ENCODE data around the gene SP5.
"Not testable (repeated sequence)": the region's sequence is repeated elsewhere in the genome, so short reads cannot be mapped to it uniquely, and the experiment has no call there.

Gene SP5

GRCh38 chr2:170711196-170711773 is 3.9 kb upstream of the SP5 start:
- no peak for DNase-seq (ENCODE audit: low read depth in 2 of 2)

DNA sequence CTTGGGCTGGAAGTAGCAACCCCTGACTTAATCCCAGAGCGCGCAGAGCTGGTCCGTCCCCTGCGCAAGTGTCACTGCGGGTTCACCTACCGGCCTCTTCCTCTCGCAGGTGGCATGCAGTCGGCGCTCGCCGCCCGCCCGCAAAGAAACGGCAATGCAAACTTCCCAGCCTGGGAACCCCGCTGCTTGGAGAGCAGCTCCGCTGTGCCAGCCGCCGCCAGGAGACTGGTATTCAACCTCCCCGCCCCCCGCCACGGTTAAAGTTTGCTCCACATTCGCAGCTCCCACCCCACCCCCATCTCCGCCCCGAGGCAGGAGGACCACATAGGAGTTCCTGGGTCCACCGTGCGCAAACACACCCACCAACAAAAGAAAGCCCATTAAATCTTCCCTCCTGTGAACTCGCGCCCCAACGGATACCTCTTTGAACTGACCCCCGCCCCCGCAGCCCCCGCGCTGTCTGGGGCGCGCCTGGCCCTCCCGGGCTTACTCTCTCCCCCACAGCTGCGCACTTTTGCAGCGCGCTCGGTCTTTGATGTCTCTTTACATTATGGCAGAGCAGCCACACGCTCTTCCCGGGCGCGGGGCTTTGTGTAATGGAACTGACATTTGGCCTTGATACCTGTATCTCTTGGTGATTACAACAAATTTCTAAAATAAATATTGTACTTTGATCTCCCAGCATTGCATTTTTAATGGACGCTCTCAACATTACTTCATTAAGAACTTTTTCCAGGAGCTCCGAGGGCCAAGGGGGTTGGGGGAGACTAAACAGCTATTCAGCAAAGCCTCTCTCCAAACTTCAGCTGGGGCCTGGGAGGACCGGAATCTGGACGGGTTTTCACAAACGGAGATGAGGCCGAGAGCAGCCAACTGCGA is 3.1 kb upstream of the SP5 start:
- no peak for DNase-seq (ENCODE audit: low read depth in 2 of 2)

DNA sequence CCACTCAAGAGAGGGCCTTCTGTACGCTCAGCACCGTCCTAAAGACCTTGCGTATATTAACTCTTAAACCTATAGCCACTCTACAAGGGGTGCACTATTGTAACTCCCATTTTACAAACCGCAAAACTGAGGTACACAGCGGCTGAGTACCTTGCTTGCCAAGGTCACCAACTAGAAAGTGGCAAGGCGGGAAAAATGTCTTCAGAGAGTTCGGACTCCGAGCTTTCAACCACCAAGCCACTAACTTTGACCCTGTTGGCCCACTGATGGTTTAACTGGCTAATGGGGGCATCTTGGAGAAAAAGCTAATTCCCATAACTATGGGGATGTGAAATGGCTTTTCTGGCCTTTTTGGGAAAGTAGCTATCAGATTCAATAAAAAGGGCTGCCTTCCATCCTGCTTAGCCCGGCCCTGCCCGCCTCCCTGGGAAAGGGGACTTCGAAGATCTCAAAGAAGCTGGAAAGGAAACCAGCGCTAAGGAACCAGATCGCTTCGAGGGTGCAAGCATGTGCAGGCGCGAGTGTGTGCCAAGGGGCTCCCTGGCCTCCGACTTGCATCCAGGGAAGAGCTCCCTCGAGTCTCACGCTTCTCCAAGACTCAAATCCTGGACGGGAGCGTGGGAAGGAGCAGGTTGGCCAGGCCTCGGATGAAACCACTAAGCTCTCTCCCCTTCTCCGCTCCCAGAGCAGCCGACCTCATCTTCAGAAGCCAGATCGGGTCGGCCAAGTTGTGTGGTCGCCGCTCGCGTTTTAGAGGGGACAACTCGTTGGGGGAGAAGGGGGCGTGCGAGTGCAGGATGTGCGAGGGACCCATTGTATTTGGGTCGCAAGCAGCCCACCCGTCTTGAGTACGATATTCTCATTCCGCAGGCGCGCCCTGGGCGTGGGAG is 2.2 kb upstream of the SP5 start:
- no peak for DNase-seq (ENCODE audit: low read depth in 2 of 2)

DNA sequence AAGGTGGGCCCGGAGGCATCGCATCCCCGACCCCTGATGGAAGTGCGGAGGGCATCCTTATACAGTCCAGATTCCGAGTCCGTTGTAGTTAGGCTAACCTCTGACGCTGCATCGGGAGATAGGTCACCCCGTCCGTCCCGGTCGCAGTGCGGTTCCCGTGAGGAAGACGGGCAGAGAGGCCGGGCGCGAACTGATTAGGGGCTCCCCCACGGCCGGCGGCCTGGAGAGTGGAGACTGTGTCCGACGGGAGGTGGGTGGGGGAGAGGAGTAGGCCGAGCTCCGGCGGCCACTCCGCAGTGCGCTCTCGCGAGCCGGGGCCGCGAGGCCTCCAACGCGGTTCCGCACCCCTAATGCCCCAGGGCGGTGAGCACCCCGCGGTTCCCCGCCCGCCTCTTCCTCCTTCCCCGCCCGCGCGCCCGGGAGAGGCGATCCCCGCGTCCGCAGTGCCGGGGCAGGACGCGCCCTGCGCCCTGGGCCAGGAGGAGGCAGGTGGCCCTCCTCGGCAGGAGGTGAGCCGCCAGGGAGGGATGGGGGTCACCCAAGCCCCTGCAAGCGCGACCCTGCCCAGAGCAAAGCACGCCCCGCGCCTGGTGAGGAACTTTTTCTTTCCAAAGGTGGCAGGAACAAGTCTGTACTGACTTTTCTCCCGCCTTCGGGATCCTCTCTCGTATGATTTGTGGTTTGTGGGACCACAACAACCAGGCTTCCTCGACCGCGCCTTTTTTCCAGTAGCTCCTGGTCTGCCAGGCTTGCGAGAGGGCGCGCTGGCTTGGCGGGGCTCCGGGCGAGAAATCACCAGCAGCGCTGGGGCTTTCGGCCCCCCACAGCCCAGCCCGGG is 1.4 kb upstream of the SP5 start:
- DNase-seq (ENCODE audit: low read depth in 2 of 2): no peak

GRCh38 chr2:170714381-170715061 is 616 bp upstream of the SP5 start:
- no peak for DNase-seq (ENCODE audit: low read depth in 2 of 2)

GRCh38 chr2:170715932-170716777 is 1.0 kb downstream of the SP5 start:
- no peak for DNase-seq (ENCODE audit: low read depth in 2 of 2)

GRCh38 chr2:170716851-170717598 is 1.9 kb downstream of the SP5 start:
- DNase-seq (ENCODE audit: low read depth in 2 of 2): no peak

DNA sequence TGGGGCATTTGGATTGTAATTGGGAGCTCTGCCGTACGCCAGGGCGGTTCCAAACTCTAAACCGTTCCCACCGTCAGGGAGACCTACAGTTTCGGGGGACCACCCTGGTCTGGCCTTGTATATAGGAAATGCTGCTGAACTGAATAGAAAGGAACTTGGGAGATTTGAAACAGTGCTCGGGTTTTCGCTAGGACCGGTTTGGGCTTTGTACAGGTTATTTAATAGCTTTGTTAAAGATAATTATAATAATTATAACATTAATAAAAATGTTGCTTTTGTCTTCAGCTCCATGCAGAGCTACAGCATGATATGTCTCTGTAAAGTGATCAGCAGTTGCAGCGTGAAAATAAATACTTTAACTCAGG is 2.4 kb downstream of the SP5 start:
- no peak for DNase-seq (ENCODE audit: low read depth in 2 of 2)

- no peak for DNase-seq (ENCODE audit: low read depth in 2 of 2)
These were observed 3.0 kb downstream of the SP5 start for GRCh38 chr2:170717991-170718589.

- DNase-seq (ENCODE audit: low read depth in 2 of 2): no peak
These were observed 4.7 kb downstream of the SP5 start for GRCh38 chr2:170719810-170720209.

- DNase-seq (ENCODE audit: low read depth in 2 of 2): no peak
These were observed 6.5 kb downstream of the SP5 start for GRCh38 chr2:170721678-170722077.

- no peak for DNase-seq (ENCODE audit: low read depth in 2 of 2)
These were observed 7.2 kb downstream of the SP5 start for GRCh38 chr2:170722301-170722700.

DNA sequence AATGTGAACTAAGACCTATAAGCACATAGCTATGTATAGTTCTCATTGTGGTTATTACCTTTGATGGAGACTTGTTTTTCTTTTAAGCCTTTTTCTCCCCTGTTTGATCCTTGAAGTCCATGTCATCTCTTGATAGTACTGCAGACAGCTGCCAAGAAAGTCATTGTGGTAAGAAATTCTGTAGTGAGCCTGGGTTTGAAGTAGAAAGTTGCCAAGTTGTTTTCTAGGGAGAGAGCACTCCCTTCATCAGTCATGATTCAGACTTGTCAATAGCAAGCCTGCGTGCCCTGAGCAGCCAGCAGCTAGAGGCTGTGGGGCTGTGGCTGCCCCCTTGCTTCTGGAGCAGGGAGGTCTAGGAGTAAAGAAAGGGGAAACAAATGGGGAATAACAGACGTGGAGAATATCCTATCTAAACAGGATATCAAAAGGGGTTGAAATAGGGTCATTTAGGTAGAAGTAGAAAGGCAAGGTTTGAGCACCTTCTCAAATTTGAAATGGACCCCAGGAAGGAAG is 8.4 kb downstream of the SP5 start:
- DNase-seq (ENCODE audit: low read depth in 2 of 2): no peak

GRCh38 chr2:170733798-170734600 is 18.9 kb downstream of the SP5 start:
- DNase-seq (ENCODE audit: low read depth in 2 of 2): no peak

DNA sequence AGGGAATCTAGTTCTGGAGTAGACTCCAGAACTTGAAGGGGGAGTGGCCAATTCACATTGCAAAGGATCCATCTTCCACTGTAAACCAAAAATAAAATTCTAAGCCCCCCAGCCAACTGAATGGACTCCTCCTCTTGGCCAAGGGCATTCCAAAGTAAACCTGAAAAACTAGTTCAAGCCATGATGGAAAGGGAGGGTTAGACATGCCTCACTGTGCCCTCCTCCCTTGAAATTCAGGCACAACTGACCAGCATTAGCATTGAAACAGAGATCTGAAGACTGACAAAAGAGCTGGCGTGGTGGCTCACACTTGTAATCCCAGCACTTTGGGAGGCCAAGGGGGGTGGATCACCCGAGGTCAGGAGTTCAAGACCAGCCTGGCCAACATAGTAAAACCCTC is 19.5 kb downstream of the SP5 start:
- DNase-seq (ENCODE audit: low read depth in 2 of 2): not testable (repeated sequence)

DNA sequence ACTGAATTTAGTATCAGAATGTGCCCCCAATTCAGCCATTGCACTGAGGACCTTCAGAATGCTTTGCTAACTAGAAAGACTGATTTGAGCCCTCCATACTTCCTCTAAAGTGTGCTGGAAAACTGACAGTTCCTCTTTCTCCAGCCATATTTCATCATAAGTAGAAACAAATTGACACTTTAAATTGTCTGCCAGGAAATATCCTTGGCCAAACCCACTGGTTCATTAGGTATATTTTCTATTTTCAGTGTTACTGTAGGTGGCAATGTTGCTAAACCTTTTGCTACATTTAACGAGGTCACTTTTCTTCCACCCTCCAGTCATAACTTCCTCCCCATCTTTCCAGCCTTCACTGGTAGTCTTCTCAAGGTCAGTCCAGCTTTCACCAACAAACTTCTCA is 21.5 kb downstream of the SP5 start:
- no peak for DNase-seq (ENCODE audit: low read depth in 2 of 2)

- no peak for DNase-seq (ENCODE audit: low read depth in 2 of 2)
These were observed 22.3 kb downstream of the SP5 start for GRCh38 chr2:170737406-170737805.

GRCh38 chr2:170737821-170738220 is 22.7 kb downstream of the SP5 start:
- DNase-seq (ENCODE audit: low read depth in 2 of 2): no peak

Measured in stimulated activated CD4-positive, alpha-beta T cell treated with anti-CD3 and anti-CD28 coated beads, Interleukin-12 subunit alpha, Interleukin-12 subunit beta, amount 100 ng/mL, for 24 hours (primary cell).